Medulla oblongata (tissue), 1 donor: ENCODE data around the gene SBF2.

Experiments used
- DNase-seq: peaks from one replicate; pipeline ENCODE4 v3.0.0-alpha.2; 2015; ENCODE audit errors: extremely low spot score

SBF2 gene

DNA sequence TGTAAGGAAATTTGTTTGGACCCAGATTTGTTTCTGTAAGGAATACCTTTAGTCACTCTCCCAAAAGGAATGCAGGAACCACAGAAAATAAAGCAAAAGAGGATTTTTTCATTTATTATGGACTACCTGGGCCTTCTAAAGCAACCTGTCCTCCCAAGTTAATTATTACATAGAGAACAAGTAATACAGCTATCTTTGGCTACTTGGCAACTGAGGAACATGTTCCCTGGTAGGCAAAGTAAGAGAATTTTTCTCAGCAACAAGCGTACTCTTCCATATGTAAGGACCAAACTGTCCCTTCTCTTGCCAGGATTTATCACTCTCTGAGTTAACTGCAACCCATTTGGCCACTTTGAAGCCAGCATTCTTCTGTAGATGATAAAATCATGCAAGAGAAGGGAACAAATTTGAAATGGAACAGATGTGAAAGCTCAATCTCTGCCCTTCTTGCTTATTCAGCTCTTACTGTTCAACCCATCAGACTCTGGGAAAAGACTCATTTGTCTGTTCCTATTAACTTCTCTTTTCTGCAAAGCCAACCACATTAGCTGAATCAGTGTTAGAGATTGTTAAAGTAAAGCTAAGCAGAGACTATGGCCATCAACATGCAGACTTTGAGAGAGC, 440.0 kb downstream of the SBF2 start:
- no peak for DNase-seq

- no peak for DNase-seq
These were observed 441.6 kb downstream of the SBF2 start for GRCh38 chr11:9852465-9852864.

- no peak for DNase-seq
These were observed 442.7 kb downstream of the SBF2 start for GRCh38 chr11:9851366-9851765.

DNA sequence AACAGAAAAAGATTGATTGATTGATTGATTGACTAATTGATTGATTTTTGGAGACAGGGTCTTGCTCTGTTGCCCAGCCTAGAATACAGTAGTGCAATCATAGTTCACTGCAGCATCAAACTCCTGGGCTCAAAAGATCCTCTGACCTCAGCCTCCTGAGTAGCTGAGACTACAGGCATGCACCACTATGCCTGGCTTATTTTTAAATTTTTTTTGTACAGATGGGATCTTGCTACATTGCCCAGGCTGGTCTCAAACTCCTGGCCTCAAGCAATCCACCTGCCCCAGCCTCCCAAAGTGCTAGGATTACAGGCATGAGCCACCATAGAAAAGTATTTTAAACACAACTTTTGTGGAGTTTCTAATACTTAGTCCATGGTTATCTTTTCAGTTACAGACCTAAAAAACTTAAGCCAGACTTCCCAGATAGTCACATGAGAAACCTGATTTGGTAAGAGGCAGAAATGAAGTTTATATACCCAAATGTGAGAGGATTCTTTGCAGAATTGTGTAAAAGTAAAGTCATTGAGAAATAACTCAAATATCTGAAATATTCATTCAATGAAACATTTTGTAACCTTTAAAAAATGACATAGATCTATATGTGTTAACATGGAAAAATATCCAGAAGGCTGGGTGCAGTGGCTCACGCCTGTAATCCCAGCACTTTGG, 443.7 kb downstream of the SBF2 start:
- no peak for DNase-seq

- DNase-seq = peak; percentile 33
These were observed 444.6 kb downstream of the SBF2 start for GRCh38 chr11:9849389-9849788.

- DNase-seq = no peak
These were observed 446.4 kb downstream of the SBF2 start for GRCh38 chr11:9847636-9848035.

GRCh38 chr11:9842923-9843322, 451.1 kb downstream of the SBF2 start:
- DNase-seq = no peak

- DNase-seq = no peak
These were observed 453.5 kb downstream of the SBF2 start for GRCh38 chr11:9840460-9841004.

- DNase-seq = no peak
These were observed 454.5 kb downstream of the SBF2 start for GRCh38 chr11:9839550-9839949.

DNA sequence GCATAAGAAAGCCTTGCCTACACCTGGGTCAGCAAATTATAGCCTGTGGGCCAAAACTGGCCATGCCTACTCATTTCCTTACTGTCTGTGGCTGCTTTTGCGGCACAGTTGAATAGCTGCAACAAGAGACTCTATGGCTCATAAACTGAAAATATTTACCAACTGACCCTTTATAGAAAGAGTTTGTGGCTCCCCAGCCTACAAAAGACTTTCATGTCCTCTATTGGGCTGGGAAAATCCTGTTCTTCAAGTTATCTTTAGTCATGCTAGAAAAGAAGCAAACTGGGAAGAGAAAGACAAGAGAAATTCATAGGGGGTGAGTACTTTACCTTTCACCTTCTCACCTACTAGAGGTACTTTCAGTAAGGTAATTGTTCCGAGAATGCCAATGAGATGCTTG, 455.1 kb downstream of the SBF2 start:
- no peak for DNase-seq

- no peak for DNase-seq
These were observed 455.8 kb downstream of the SBF2 start for GRCh38 chr11:9838229-9838628.

GRCh38 chr11:9834291-9834690, 459.7 kb downstream of the SBF2 start:
- DNase-seq = no peak

DNA sequence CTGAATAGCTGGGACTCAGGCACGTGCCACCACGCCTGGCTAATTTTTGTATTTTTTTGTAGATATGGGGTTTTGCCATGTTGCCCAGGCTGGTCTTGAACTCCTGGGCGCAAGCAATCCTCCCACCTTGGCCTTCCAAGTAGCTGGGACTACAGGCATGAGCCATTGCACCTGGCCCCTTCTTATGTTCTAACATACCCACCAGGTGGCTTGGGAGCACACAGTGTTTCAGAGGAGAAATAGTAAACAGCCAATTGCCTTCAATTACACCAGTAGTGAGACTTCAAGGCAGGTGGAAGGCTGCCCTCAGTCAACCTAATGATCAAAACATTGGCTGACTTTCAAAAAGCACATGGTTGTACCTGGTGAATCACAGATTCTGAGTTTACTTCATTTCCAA, 462.9 kb downstream of the SBF2 start:
- DNase-seq = no peak

DNA sequence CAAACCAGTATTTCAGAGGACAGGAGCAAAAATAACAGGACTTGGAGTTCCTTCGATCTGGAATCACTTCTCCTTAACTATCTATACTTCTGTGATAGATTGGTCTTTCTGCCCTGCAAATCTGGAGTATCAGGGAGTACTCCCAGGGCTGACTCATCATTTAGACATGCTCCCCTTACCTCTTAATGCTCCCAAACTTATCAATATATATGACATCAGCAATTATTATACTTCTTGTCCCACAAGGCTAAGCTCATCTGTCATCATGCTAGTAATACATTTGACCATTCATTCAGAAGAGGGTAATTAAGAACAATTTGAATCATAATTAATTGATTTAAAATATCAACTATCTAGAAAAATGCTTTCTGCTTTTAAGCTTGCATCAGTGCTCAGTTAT, 466.3 kb downstream of the SBF2 start:
- DNase-seq = no peak

DNA sequence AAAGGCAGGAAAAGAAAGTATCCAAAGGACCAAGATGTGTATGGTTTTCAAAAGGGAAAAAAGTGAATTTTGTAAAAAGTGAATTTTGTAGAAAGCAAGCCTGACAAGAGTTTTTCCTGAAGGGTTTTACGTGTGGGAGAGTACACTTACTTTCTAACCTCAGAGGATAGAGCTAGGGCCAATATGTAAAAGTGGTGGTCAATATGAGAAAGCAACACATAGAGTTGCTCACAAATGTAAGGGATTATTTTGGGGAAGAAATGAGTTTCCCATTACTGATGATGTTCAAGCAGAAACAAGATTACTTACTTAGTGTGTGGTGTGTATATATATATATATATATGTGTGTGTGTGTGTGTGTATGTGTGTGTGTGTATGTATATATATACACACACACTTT, 467.6 kb downstream of the SBF2 start:
- no peak for DNase-seq

GRCh38 chr11:9825895-9826294, 468.1 kb downstream of the SBF2 start:
- no peak for DNase-seq

GRCh38 chr11:9825315-9825714, 468.7 kb downstream of the SBF2 start:
- DNase-seq = no peak

DNA sequence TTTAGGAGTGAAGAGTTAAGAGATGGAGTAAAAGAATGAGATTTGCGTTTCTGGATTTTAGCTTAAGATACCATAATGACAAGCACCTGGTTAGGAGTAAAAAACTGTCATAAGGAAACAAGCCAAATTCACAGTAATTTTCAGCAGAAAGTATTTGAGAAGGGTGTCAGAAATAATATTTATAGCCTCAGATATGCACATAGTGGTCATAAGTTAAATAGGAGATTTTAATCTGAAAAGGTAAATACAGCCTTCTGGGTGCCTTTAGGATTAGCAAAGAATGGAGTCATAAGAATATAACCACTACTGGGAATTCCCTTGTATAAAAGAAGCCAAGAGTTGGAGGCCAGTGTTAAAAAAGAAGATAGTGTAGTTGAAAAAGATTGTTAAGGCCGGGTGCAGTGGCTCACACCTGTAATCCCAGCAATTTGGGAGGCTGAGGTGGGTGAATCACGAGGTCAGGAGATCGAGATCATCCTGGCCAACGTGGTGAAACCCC, 470.1 kb downstream of the SBF2 start:
- no peak for DNase-seq

GRCh38 chr11:9823439-9823838, 470.6 kb downstream of the SBF2 start:
- no peak for DNase-seq

- DNase-seq = no peak
These were observed 472.8 kb downstream of the SBF2 start for GRCh38 chr11:9821008-9821752.

DNA sequence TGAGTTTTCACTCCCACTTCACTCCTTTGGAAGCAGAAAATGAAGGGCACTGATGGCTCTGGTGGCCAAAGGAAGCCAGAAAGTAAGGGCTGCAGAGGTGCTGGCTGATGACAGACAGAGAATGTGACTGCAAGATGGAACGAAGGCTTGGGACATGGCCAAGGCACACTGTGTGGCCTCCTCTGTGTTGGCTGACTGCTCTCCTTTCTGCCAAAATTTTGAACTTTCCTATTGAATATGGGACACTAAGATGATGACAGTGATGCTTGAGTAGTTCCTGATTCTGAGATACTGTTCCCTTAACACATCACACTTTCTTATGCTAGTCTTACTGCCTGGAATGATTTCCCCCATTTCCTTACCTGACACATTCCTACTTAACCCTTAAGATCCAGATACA, 473.8 kb downstream of the SBF2 start:
- no peak for DNase-seq

GRCh38 chr11:9817191-9817590, 476.8 kb downstream of the SBF2 start:
- DNase-seq = no peak
